Activated CD8-positive, alpha-beta memory T cell treated with anti-CD3 and anti-CD28 coated beads for 48 hours (primary cell): ENCODE measurements around the gene PLIN4.

ENCODE experiments used
- DNase-seq, 3 experiments: peaks; one replicate each; pipeline ENCODE4 v3.0.0-alpha.2; 2020; ENCODE audit warnings: low read depth in 2 of 3, low spot score in 2 of 3

Gene PLIN4

DNA sequence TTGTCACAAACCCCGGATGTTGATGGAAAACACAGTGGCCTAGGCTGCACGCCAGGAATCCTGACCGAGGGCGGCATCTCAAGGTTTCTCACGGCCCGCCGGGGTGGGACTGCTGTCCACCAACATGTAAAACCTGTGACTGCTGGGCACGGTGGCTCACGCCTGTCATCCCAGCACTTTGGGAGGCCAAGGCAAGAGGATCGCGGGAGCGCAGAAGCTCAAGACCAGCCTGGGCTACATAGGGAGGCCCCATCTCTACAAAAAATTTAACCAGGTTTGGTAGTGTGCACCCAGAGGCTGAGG is 11.2 kb downstream of the PLIN4 start:
- no peak for DNase-seq

DNA sequence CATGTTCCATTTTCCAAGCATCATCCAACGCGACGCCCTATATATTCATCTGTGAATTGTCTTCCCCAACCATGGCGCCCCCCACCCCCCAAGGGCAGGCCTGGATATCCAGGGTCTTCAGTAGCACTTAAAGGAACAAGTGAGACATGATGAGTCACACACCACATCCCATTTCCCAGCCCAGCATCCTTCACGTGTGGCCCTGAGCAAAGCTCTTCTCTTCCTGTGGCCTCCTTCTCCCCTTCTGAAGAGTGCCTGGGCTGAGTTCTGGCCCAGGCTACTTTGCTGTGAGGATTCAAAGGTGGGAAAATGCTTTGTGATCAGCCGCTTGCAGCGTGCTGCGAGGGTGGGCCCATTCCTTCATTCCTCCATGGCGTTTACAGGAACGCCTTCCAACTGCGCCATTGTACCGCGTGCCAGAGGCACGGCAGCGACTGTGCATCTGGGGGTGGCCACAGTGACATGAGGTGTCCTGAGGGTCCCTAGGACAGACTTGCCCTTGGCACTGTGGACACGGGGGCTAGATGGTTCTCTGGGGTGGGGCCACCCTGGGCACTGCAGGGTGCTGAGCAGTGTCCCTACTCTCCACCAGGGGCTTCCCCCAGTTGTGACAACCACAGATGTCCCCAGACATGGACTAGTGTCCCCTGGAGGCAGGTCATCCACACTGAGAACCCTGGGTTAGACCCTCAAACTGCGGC is 11.7 kb downstream of the PLIN4 start:
- DNase-seq: no peak

DNA sequence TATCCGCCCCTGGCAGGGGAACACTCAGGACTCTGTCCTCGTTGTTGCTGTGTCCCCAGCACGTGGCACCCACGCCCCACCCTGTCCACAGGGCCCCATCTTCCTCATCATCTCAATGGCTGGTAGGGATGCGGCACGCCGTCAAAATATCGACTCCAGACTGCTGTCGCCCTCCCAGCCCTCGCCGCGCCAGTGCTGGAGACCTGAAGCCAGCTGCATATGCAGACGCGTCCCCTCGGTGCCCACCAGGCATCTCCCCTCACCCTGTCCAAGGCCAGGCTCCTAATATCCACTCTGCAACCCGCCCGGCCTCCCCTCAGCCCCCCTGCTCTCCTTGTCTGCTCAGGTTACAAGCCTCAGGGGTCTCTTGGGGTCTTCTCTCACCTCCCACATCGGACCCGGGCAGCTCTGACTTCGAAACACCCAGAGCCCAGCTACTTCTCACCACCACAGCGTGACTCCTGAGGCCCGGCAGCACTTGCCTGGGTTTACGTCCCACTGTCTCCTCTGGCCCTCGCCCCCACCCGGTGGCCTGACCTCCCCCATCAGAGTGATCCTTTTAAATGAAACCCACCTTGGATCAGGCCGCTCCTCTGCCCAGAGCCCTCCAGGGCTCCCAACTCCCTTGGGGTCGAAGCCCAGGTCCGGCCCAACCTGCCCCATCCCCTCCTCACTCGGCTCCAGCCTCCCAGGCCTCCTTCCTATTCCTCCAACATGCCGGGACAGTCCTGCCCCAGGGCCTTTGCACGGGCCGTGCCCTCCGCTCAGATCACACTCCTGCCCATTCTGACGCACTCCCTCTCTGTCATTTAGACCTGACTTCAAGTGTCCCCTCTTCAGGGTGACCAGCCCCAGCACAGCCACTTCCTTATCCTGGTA is 12.5 kb downstream of the PLIN4 start:
- DNase-seq: no peak

DNA sequence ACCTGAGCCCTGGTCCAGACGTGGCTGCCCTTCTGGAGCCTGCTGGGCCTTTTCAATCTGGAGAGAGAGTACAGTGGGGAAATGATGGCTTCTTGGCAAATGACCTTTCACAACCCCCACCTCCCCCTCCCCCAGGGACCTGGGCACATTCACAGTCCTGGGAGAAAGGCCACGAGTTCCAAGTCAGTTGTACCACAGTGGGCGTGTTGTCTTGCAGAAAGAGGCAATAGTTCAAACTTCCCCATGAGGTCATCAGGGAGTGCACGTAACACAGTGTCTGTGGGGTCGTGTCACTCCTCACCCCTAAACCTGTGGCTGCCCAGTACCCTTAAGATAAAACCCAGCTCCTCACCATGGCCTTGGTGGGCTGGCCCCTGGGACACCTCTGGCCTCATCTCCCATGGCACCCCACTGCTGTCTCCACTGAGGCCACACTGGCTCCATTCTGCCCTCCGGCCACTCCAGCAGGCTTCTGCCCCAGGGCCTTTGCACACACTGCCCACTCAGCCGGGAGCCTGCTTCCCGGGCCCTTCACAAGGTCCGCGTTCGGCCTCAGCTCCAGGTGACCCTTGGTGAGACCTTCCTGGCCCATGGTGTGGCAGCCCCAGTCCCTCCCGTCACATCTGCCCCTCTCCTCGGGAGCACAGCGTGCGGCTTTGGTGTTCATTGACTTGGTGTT is 13.3 kb downstream of the PLIN4 start:
- DNase-seq: no peak

DNA sequence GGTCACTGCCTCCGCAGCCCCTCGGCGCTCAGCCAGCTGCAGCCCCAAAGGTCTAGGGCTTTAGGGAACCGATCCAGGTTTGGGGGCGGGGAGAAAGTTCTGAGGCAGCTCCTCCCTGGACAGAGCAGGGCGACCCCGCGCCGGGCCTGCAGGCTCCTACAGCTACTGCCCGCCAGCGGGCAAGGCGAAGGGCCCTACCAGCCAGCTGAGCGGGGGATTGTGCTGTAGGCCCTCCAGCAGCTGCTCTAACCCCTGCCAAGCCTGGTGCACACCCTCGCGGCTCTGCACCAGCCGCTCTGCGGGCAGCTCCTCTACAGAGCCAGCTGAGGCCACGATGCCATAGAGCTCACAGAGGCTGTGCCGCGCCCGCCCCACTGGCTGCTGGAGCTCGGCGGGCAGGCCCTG is 14.0 kb downstream of the PLIN4 start:
- no peak for DNase-seq

DNA sequence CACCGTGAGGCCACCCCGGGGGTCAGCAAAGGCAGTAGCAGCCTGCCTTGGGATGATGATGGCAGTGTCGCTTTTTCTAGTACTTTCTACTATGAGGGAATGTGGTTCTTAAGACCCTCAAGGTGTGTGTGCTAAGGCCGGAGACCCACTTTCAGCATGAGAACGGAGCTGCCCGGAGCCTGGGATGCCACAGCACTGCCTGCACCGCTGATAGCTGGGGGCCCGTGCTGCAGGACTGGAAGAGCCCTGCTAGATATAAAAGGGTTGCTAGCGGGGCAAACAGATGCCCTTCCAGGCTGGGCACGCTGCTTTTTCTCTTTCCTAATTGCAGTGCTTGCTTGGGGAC is 14.5 kb downstream of the PLIN4 start:
- DNase-seq: no peak

DNA sequence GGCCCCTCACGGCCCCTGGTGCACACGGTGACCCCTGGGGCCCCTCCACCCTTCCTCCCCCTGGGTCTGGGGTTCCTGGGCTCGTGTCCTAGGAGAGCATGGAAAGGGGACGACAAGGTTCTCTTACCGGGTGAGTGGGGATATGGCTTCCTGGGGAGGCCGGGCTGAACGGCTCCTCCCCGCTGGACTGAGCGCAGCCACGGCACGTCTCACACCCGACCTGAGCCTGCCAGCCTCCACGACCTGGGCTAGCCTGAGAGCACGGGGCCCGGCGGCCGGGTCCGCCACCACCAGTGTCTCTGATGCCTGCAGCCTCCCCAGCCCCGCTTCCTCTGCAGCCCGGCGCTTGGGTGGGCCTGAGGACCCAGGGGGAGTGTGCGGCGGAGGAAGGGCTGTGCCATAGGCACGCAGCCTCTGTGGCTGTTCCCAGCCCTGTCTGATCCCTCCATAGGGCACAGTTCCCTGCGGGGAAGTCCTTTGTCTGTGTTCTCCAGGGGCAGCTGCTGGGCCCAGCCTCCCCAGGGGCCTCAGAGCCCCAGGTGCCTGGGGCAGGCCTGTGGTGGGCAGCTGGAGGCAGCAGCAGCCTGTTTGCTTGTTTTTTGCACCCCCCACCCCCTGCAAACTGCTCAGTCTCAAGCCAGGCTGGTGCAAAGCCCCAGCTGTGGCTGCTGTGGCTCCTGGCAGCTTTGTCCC is 15.0 kb downstream of the PLIN4 start:
- no peak for DNase-seq

DNA sequence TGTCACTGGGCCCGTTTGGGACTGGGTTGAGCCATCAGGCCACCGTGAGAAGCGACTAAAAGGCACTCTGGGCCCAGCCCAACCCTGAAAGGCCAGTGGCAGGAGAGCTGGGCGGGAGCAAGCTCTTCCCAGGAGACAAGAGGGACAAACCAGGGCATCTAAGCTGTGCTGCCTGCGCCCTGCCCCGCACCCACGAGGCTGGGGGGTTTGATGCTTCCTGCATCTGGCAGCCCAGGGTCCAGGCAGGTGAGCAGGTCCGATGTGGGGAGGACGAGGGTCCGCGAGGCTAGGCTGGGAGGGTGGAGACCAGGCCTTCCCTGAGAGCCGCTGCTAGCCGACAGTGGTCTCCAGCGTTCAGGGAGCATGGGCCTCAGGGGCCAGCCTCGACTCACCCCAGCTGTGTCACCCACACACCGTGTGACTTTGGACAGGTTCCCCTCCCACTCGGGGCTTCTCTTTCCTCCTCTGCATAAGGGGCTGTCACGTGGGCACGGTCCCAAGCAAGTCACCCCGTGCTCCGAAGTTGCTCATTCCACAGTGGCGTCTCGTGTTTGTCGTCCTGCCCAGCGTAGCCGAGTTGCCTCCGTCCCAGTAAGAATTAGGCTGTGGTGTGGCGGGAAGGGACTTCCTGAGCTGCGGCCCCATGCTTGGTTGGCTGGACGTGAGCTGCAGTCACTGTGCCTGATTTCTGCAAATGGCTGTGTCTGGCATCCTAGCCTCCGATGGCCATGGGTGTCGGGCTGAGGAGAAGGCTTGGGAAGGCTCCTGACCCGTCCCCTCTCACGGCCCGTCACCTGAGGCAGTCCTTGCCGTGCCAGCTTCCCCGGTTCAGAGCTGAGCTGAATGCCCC is 15.8 kb downstream of the PLIN4 start:
- no peak for DNase-seq

DNA sequence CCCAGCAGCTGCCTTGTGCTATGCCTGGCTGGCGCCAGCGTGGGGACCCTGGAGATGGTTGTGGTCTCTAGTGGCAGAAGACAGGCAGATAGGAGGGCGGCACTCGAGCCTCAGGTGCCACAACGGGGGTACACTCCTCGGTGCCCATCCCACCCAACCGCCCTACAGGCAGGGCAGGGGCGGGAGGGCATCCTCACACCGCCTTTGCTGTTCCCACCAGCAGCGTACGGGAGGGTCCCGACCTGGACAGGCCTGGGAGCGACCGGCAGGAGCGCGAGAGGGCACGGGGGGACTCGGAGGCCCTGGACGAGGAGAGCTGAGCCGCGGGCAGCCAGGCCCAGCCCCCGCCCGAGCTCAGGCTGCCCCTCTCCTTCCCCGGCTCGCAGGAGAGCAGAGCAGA is 16.6 kb downstream of the PLIN4 start:
- DNase-seq: no peak

DNA sequence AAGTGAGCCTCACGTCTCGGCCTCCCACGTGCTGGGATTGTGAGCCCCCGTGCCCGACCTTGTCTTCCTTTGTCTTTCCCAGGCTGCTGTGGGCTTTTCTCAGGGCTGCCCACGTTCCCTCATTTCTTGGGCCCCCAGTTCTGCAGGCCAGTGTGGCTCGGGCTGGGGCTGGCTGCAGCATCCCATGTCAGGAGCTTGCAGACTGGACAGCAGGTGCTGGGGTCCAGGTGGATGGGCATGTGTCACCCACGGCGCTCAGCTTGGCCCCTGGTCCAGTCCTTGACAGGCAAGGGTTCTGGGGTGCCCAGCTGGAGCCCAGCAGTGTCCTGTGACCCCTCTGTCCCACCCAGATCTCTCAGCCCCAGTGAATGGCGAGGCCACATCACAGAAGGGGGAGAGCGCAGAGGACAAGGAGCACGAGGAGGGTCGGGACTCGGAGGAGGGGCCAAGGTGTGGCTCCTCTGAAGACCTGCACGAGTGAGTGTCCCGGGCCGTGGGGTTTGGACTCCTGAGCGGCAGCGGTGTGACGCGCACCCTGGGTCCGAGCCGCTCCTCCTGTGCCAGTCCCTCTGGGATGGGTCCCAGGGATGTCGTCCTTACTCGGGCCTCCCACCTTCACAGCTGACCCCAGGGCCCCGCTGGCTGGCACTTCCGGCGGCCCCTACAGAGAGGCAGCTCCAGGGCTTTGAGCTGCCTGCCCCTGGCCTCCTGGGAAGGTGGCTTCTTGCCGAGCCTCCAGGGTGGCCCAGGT is 17.3 kb downstream of the PLIN4 start:
- DNase-seq: no peak

DNA sequence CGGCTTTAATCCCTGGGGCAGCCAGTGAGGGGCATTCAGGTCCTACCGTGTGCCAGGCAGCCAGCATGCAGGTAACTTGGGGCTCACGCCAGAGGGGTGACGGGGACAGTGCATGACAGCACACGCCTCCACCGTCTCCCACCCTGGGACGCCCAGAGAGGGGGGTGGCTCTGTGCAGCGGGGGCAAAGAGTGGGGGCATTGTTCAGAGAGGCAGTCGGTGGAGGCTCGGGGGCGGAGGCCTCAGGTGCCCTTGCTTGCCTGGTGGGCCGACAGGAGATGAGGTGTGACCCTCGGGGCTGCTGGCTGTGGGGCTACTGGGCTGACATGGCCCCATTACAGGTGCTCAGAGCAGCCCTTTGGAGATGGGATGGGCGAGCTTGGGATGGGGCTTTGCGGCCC is 18.4 kb downstream of the PLIN4 start:
- no peak for DNase-seq

DNA sequence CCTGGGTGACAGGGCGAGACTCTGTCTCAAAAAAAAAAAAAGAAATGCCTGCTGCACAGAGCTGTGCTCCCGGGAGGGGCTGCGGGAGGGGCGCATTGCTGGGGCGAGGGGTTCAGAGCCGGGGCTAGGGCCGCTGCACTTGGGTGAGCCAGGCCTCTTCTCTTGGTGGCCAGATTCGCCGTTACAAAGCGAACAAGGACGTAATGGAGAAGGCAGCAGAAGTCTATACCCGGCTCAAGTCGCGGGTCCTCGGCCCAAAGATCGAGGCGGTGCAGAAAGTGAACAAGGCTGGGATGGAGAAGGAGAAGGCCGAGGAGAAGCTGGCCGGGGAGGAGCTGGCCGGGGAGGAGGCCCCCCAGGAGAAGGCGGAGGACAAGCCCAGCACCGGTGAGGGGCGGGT is 19.0 kb downstream of the PLIN4 start:
- no peak for DNase-seq

DNA sequence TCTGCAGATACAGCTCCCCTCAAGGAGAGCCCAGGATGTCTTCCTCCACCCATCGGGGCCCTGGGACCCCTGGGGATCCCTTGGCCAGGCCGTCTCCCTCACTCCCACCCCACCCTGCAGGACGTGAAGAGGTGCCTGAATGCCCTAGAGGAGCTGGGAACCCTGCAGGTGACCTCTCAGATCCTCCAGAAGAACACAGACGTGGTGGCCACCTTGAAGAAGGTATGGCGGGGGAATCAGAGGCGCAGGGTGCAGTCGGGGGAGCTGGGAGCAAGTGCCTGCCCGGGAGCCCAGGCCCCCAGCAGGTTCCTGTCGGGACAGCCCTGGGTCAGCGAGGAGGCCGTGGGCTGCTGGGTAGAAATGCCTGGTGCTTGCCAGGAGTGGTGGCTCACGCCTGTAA is 19.6 kb downstream of the PLIN4 start:
- no peak for DNase-seq

DNA sequence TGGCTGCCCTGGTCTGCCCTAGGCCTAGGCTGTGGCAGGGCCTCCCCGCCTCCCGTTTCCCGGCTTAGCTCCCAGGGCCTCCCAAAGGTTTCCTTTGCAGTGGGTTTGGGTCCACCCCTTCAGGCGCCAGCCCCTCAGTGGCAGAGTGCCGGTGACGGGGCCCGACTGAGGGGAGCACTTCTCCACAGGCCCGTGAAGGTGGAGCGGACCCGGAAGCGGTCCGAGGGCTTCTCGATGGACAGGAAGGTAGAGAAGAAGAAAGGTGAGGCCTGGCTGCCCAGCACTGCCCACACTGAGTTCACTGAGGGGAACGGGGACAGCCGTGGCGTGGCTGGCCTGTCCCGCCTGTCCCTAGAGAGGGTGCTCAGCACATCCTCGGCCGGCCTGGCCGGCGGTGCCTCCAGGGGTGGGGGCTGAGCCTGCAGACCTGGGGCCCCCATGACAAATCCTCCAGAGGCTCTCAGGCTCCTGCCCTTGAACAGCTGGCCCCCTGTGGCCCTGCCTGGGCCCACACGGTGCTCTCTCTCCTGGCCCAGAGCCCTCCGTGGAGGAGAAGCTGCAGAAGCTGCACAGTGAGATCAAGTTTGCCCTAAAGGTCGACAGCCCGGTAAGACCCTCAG is 20.4 kb downstream of the PLIN4 start:
- no peak for DNase-seq

DNA sequence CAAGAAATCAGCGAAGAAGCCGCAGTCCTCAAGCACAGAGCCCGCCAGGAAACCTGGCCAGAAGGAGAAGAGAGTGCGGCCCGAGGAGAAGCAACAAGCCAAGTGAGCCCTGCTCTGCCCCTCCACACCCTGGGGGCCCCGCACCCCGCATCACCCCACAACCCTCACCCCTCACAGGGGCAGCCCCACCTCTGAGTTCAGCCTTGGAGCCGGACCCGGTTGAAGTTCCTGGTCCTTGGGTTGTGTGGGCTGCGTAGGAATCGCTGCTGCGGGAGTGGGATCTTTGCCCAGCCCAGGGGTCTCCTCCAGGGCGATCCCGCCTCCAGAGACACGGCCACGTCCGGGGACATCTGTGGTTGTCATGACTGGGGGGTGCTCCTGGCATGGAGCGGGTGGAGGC is 22.0 kb downstream of the PLIN4 start:
- DNase-seq: no peak

DNA sequence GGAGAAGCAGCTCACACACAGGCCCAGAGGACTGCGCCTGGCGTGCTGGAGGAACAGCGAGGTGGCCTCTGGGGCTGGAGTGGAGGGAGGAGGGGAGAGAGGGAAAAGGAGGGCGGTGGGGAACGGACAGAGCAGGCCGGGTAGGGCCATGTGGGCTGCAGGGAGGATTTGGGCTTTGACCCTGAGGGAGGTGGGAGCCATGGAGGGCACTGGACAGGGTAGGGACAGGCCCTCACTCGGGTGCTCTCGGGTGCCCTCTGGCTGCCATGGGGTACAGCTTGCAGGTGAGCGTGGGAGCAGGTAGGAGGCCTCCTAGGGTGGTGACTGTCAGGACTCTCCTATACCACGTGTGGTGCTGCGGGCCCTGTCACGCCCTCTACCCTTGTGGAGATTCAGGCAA is 22.8 kb downstream of the PLIN4 start:
- DNase-seq: no peak

DNA sequence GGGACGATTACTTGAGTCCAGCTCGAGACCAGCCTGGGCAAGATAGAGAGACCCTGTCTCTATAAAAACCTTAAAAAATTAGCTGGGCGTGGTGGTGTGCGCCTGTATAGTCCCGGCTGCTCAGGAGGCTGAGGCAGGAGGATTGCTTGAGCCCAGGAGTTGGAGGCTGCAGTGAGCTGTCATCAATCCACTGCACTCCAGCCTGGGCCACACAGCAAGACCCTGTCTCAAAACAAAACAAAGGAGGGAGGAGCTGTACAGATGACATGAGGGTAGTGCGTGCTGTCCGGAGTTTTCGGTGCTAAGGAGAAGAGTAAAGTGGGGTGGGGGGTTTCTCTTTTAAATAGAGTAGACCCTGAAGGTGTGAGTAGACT is 23.6 kb downstream of the PLIN4 start:
- DNase-seq: no peak

DNA sequence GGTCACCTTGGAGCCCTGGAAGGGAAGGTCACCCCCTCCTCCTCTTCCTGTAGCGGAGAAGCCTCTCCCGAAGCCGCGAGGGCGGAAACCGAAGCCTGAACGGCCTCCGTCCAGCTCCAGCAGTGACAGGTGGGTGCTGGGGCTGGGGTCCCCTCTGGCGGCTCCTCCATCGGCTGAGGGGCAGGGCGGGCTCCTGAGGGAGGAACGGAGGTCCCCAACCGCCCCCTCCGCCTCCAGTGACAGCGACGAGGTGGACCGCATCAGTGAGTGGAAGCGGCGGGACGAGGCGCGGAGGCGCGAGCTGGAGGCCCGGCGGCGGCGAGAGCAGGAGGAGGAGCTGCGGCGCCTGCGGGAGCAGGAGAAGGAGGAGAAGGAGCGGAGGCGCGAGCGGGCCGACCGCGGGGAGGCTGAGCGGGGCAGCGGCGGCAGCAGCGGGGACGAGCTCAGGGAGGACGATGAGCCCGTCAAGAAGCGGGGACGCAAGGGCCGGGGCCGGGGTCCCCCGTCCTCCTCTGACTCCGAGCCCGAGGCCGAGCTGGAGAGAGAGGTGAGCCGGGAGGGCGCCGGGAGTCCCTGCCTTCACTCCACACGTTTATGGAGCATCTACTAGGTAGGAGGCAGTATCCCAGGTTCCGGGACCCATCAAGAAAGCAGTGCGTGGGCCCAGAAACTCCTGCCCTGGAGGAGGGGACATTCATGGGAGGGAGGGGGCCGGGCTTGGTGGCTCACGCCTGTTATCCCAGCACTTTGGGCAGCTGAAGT is 24.2 kb downstream of the PLIN4 start:
- DNase-seq: no peak
